Peyer's patch (tissue), 4 donors: ENCODE measurements around the gene GNAS.

Source experiments
- CTCF ChIP-seq, 6 experiments: fragments of 450-650 bp in 4 of 6; fragments of 200-600 bp in 2 of 6; sonication (generic) in 1 of 6; IDR thresholded peaks; one replicate each; pipeline ENCODE4 v1.5.1; 2017 to 2019; ENCODE audit warnings: antibody characterized with exemption in 6 of 6, mild to moderate bottlenecking in 3 of 6, moderate library complexity in 1 of 6
- POLR2A ChIP-seq, 2 donors: fragments of 450-650 bp; IDR thresholded peaks; one replicate each; pipeline ENCODE4 v1.5.1; 2017; ENCODE audit warnings: antibody characterized with exemption in 2 of 2, mild to moderate bottlenecking in 2 of 2, moderate library complexity in 2 of 2

GRCh38 chr20:58840816-58841538 lies 11.5 kb upstream of the GNAS start:
- no peak for TF ChIP-seq CTCF (IDR thresholded peaks at IDR 0.05)
- TF ChIP-seq POLR2A (IDR thresholded peaks at IDR 0.05) = no peak
